Stomach (tissue), 9 donors: Measurements from ENCODE around the gene HS6ST3. TPM values are rescaled to one million over a fixed set of nuclear protein-coding genes. Genes with fewer than 3 reads are reported as not detected.

Source experiments
- DNase-seq, 2 donors: peaks; one replicate each; pipeline versions ENCODE4 v3.0.0 to v3.0.0-alpha.2; 2013 to 2019
- H3K27ac ChIP-seq, 5 donors: fragments of 200-600 bp in 4 of 5; sonication (generic) in 4 of 5; one replicate each; pipeline ENCODE4 v1.5.1; 2013 to 2019; ENCODE audit warnings: mild to moderate bottlenecking in 1 of 5, moderate library complexity in 1 of 5
- H3K27me3 ChIP-seq, 3 donors: fragments of 200-600 bp; sonication (generic); one replicate each; pipeline ENCODE4 v1.5.1; 2017 to 2019; ENCODE audit warnings: mixed run types in 1 of 3
- H3K36me3 ChIP-seq, 4 donors: fragments of 200-600 bp; sonication (generic); 1 replicate in 3 of 4; 2 replicates in 1 of 4; pipeline ENCODE4 v1.5.1; 2016 to 2019
- H3K4me1 ChIP-seq, 4 donors: fragments of 200-600 bp; sonication (generic); one replicate each; pipeline ENCODE4 v1.5.1; 2016 to 2019
- H3K4me3 ChIP-seq, 4 donors: fragments of 200-600 bp; sonication (generic) in 3 of 4; one replicate each; pipeline ENCODE4 v1.5.1; 2016 to 2019; ENCODE audit warnings: mild to moderate bottlenecking in 1 of 4
- H3K9me3 ChIP-seq, 4 donors: fragments of 200-600 bp; sonication (generic); one replicate each; pipeline ENCODE4 v1.5.1; 2016 to 2019
- CTCF ChIP-seq, 7 experiments: fragments of 450-650 bp in 4 of 7; fragments of 200-600 bp in 3 of 7; sonication (generic) in 3 of 7; IDR thresholded peaks; one replicate each; pipeline ENCODE4 v1.5.1; 2016 to 2019; ENCODE audit warnings: antibody characterized with exemption in 7 of 7, control low read depth in 2 of 7, mild to moderate bottlenecking in 1 of 7
- EP300 ChIP-seq: sonication (generic); formaldehyde crosslinking; IDR thresholded peaks from one replicate; pipeline ENCODE4 v1.6.1; 2017; ENCODE audit warnings: antibody characterized with exemption
- POLR2A ChIP-seq, 4 donors: fragments of 450-650 bp; IDR thresholded peaks; one replicate each; pipeline ENCODE4 v1.6.1; 2016; ENCODE audit warnings: antibody characterized with exemption in 4 of 4, control low read depth in 2 of 4, mild to moderate bottlenecking in 1 of 4, moderate library complexity in 1 of 4
- POLR2AphosphoS5 ChIP-seq, 3 donors: sonication (generic); formaldehyde crosslinking; IDR thresholded peaks; one replicate each; pipeline ENCODE4 v1.6.1; 2016; ENCODE audit warnings: antibody characterized with exemption in 3 of 3
- WGBS, 5 donors: extraction: QIAGEN DNeasy Blood & Tissue Kit in 3 of 5; methylation state at CpG; one replicate each; pipeline versions ENCODE4 v1.1.5 to v1.1.7; 2013 to 2018; 5-methylcytosine and 5-hydroxymethylcytosine counted together
- intact Hi-C: fragments of 100-400 bp; cut with DNase I; formaldehyde crosslinking; loops from one replicate; pipeline ENCODE4 v1.15.1; 2023; ENCODE audit warnings: low total_unique reads
- polyA plus RNA-seq, 3 donors: library from polyadenylated mRNA; stranded (reverse); fragments of 200-250 nt; gene quantifications; one replicate each; pipeline ENCODE4 v1.2.3, GENCODE V29; 2013
- total RNA-seq, 5 donors: library from RNA; depleted of rRNA; stranded (reverse); fragments of >200 nt; gene quantifications; one replicate each; pipeline versions ENCODE4 v1.1.0 to v1.2.3, GENCODE V29; 2014 to 2016
- donor health status: healthy with polysubstance abuse.
- donor health status: Bipolar disorder and iron deficiency.
- donor health status: healthy.

Gene HS6ST3
- total and polyA plus RNA-seq, 8 donors, result 0.15 to 4.0 (median 0.75) TPM; not detected in 1

GRCh38 chr13:96779691-96780090 lies 689.8 kb downstream of the HS6ST3 start:
- Histone ChIP-seq H3K36me3 (no peaks in the 10 kb centered on the region), H3K4me3 (no peak overlapping the region), H3K27ac (no peak overlapping the region), H3K9me3 (peaks cover 0 to 13% (median 6%) of the 10 kb centered on the region in 4 donors), H3K27me3 (no peaks in the 10 kb centered on the region), H3K4me1 (peaks cover 0 to 18% (median 3%) of the 10 kb centered on the region in 4 donors)
- intact Hi-C loops, result no loop called here
- TF ChIP-seq EP300 (no peak), POLR2A (IDR thresholded peaks at IDR 0.05) (no peak), POLR2AphosphoS5 (IDR thresholded peaks at IDR 0.05) (no peak)
- DNase-seq, result no peak

- no peak overlapping the region for H3K27ac ChIP-seq
- intact Hi-C loops, result no loop called here
- 66 to 80% (median 73%) methylated on average over 3 of the region's 3 CpGs for WGBS, 5 donors
- no peak for DNase-seq
- TF ChIP-seq POLR2A (IDR thresholded peaks at IDR 0.05) (no peak), POLR2AphosphoS5 (IDR thresholded peaks at IDR 0.05) (no peak), EP300 (no peak), CTCF (IDR thresholded peaks at IDR 0.05) (no peak)
- peaks cover 0 to 18% (median 3%) of the 10 kb centered on the region in 4 donors for H3K4me1 ChIP-seq
- H3K36me3 ChIP-seq, result no peaks in the 10 kb centered on the region
- no peak overlapping the region for H3K4me3 ChIP-seq
- H3K9me3 ChIP-seq, result peaks cover 0 to 13% (median 6%) of the 10 kb centered on the region in 4 donors
- no peaks in the 10 kb centered on the region for H3K27me3 ChIP-seq
Measured at GRCh38 chr13:96780105-96780504, 690.2 kb downstream of the HS6ST3 start.

- H3K36me3 ChIP-seq, result no peaks in the 10 kb centered on the region
- TF ChIP-seq POLR2AphosphoS5 (IDR thresholded peaks at IDR 0.05), result no peak
- no peak for TF ChIP-seq EP300
- TF ChIP-seq POLR2A (IDR thresholded peaks at IDR 0.05), result no peak
- H3K9me3 ChIP-seq, result peaks cover 0 to 13% (median 6%) of the 10 kb centered on the region in 4 donors
- H3K27me3 ChIP-seq, result no peaks in the 10 kb centered on the region
- peaks cover 0 to 18% (median 3%) of the 10 kb centered on the region in 4 donors for H3K4me1 ChIP-seq
- no peak overlapping the region for H3K4me3 ChIP-seq
- no peak overlapping the region for H3K27ac ChIP-seq
- intact Hi-C loops, result no loop called here
- no peak for DNase-seq
- WGBS, 5 donors, result 24 to 44% (median 33%) methylated on average over 4 of the region's 4 CpGs
Measured at GRCh38 chr13:96781141-96781540, 691.2 kb downstream of the HS6ST3 start.

- 31 to 59% (median 34%) methylated on average over 5 of the region's 5 CpGs for WGBS, 5 donors
- Histone ChIP-seq H3K9me3 (peaks cover 0 to 9% (median 4%) of the 10 kb centered on the region in 4 donors), H3K27ac (no peak overlapping the region), H3K4me3 (no peak overlapping the region), H3K27me3 (no peaks in the 10 kb centered on the region), H3K36me3 (no peaks in the 10 kb centered on the region), H3K4me1 (peaks cover 0 to 18% (median 3%) of the 10 kb centered on the region in 4 donors)
- DNase-seq, result no peak
- no peak for TF ChIP-seq CTCF (IDR thresholded peaks at IDR 0.05)
- no peak for TF ChIP-seq EP300
- no peak for TF ChIP-seq POLR2AphosphoS5 (IDR thresholded peaks at IDR 0.05)
- TF ChIP-seq POLR2A (IDR thresholded peaks at IDR 0.05), result no peak
- intact Hi-C loops, result no loop called here
Measured at GRCh38 chr13:96782186-96782585, 692.3 kb downstream of the HS6ST3 start.

- H3K36me3 ChIP-seq, result no peaks in the 10 kb centered on the region
- H3K9me3 ChIP-seq, result peaks cover 0 to under 1% (median under 1%) of the 10 kb centered on the region in 4 donors
- H3K27me3 ChIP-seq, result no peaks in the 10 kb centered on the region
- DNase-seq, result no peak
- intact Hi-C loops, result no loop called here
- no peak overlapping the region for H3K4me3 ChIP-seq
- TF ChIP-seq CTCF (IDR thresholded peaks at IDR 0.05) (no peak), POLR2AphosphoS5 (IDR thresholded peaks at IDR 0.05) (no peak), EP300 (no peak), POLR2A (IDR thresholded peaks at IDR 0.05) (no peak)
- no peak overlapping the region for H3K27ac ChIP-seq
- WGBS, 5 donors, result 75 to 93% (median 86%) methylated on average over 2 of the region's 2 CpGs
- H3K4me1 ChIP-seq, result peaks cover 0 to 18% (median 3%) of the 10 kb centered on the region in 4 donors
Measured at GRCh38 chr13:96783057-96783456, 693.1 kb downstream of the HS6ST3 start.
